H54 (cell line): ENCODE data around the gene MN1.
"Not testable (repeated sequence)": the region's sequence is repeated elsewhere in the genome, so short reads cannot be mapped to it uniquely, and the experiment has no call there.

Experiments
- DNase-seq: peaks from one replicate; pipeline ENCODE4 v3.0.0; 2011; ENCODE audit warnings: low spot score, mixed read lengths; ENCODE audit not compliant: insufficient read length
- FAIRE-seq: peaks from 3 replicates; lab custom pipeline; 2011; peaks lifted over from hg19 to GRCh38; lab: Jason Lieb, UNC
- POLR2A ChIP-seq: IDR thresholded peaks from 2 replicates; pipeline ENCODE4 v1.6.1; 2011; ENCODE audit warnings: low read depth, mild to moderate bottlenecking, low read length

The MN1 gene

DNA sequence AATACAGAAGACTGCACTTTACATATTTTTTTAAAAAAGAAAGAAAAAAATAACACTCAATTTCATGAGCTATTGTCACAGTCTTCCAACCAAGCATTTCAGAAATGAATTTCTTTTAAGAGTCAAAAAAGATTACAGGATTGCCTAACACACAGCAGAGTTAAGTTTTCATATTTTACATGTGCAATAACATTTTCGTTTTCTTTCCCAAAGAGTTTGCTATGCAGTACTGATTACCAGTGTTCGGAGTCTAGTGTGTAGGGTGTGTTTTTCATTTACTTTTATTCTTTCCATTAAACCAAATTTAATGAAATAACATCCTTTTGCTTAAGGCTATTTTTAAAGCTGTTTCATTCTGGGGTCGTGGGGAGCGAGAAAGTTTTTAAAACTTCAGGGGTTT is 53.2 kb downstream of the MN1 start:
- no peak for FAIRE-seq
- no peak for TF ChIP-seq POLR2A
- DNase-seq = no peak

DNA sequence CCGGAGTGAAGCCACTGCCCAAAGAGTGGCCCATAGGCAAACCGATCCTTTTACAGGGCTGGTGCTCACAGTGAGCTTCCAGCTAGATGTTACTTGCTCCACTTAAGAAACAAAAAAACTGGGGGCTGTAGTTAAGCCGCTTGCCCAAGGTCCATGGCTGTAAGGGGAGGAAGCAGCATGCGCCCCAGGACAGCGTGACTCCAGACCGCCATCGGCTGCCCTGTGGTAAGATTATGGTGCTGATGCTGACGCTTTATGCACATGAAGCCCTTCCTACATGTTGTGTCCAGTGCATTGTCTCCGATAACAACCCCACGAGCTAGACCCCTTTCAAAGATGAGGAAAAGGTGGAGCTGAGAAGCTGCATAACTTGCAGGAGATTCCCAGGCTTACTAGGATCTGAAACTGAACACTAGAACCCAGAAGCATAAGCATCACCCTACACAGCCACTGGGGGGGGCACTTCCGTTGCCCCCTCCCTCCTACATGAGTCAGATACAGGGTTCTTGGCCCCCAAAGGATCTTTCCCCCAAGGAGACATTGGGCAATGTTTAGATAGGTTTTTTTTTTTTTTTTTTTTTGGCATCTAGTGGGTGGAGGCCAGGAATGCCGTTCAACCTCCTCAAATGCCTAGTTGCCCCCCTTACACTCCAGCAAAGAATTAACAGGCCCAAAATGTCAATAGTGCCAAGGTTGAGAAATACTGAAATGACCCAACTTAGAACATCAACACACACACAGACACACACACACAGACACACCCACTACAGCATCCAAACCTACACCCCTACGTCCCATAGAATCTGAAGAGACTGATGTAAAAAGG is 53.9 kb downstream of the MN1 start:
- DNase-seq = no peak
- no peak for TF ChIP-seq POLR2A
- no peak for FAIRE-seq

DNA sequence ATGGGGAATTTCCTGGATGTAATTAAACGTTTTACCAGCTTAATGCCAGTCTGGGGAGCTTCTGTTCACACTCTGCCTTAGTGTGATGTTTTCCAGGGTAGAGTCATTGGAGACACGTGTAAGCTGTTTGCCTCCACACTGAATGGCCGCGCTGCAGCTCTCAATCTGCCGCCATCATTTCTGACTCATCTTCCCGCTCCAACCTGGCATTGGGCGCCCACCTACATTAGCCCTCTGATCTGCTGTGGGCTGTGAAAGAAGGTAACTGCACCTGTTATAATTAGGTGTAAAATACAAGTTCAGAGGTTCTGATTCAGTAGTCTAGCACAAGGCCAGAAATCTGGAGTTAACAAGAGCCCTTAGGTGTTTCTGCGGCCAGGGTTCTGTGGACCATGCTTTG is 54.6 kb downstream of the MN1 start:
- DNase-seq = no peak
- TF ChIP-seq POLR2A = no peak
- FAIRE-seq = no peak

DNA sequence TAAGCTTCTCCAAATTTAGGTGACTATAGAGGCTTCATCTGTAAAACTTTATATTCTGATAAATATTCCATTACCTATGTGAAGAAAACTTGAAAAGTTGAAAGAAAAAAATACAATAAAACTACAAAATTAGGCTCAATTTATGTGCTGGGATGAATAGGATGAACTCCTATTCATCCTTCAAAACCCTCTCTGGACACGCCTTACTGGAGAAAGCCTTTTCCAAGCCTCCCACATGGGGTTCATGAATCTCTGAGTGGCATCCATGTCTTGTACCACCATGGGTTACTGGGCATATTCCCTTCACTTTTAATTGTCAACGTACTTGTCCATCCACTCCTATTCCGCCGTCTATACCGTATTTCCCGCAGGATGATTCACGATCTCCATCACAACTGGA is 55.7 kb downstream of the MN1 start:
- FAIRE-seq = no peak
- no peak for DNase-seq
- no peak for TF ChIP-seq POLR2A

DNA sequence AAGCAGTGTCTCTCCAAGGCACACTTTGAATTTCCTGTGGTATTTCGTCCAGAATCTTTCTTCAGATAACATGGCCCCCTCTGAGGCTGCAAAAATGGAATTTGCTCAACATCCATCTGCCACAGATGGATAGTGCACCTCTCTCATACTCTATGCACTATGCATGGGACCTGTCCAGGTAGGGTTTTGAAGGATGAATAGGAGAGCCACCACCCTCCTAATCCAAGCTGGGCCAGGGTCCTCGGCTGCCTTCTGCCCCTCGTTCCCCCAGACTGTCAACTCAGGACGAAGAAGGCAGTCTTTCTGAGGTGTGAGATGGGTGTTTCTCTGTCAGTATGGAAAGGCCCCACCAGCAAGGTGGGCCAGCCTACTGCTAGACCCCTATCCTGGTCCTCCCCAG is 56.4 kb downstream of the MN1 start:
- TF ChIP-seq POLR2A = no peak
- no peak for FAIRE-seq
- no peak for DNase-seq

DNA sequence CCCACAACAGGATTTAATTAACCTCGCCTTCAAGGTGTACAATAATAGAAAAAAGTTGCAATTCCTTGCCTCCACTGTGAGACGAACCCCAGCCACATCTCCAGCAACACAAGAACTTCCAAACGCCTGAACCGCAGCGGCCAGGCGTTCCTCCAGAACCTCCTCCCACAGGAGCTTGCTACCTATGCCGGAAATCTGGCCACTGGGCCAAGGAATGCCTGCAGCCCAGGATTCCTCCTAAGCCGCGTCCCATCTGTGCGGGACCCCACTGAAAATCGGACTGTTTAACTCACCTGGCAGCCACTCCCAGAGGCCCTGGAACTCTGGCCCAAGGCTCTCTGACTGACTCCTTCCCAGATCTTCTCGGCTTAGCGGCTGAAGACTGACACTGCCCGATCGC is 57.5 kb downstream of the MN1 start:
- not testable (repeated sequence) for DNase-seq, FAIRE-seq

DNA sequence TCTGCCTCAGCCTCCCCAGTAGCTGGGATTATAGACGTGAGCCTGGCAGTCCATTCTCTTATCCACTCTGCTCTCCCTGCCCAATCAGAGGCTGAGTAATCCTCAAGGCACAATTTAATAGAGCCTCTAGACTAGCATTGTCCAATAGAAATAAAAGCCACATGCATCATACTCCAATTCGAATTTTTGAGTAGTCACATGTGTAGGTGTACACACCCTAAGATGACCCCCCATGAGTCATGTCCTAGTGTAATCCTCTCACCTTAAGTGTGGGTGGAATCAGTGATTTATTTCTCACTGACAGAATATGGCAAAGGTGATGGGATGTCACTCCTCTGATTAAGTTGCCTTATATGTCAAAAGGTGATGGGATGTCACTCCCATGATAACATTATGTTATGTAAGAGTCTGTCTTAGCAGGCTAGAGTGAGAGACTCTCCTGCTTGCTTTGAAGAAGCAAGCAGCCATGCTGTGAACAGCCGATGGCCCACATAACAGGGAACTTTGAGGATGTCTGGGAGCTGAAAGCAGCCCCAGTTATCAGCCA is 61.3 kb downstream of the MN1 start:
- DNase-seq = no peak
- no peak for FAIRE-seq
- no peak for TF ChIP-seq POLR2A

DNA sequence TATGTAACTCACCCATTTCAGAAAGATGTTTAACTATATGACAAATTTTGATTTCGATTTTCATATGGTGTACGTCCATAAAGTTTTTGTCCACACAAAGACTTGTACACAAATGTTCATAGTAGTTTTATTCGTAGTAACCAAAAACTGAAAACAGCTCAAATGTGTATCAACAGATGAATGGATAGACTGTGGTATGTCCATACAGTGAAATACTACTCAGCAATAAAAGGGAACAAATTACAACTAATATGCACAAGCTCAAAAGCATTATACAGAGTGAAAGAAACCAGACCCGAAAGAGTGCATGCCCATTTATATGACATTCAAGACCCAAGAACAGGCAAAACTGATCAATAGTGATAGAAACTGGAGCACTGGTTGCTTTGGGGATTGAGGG is 64.0 kb downstream of the MN1 start:
- FAIRE-seq = no peak
- DNase-seq = no peak
- no peak for TF ChIP-seq POLR2A

GRCh38 chr22:27734066-27734465 is 67.5 kb downstream of the MN1 start:
- no peak for TF ChIP-seq POLR2A
- DNase-seq = no peak
- no peak for FAIRE-seq

DNA sequence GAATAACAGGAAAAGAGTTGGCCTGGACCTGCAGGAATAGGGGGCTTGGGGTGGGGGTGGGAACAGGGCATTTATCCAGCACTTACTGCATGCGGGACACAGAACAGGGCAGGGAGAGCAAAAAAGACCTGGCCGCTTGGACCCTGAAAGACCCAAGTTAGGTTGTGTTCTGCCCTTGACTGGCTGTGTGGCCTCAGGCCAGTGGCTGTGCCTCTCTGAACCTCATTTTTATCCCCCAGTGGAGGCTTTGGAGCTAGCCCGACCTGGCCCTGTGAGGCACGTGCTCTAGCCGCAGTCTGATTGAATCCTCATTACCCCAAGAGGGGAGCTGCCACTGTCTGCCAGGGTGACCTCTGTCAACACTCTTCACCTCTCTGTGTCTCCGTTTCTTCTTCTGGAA is 68.7 kb downstream of the MN1 start:
- no peak for TF ChIP-seq POLR2A
- no peak for FAIRE-seq
- DNase-seq = no peak

- FAIRE-seq (no peak), DNase-seq (no peak)
- TF ChIP-seq POLR2A = no peak
Measured at GRCh38 chr22:27732391-27732790, 69.2 kb downstream of the MN1 start.

- no peak for FAIRE-seq
- TF ChIP-seq POLR2A = no peak
- no peak for DNase-seq
Measured at GRCh38 chr22:27731621-27732020, 69.9 kb downstream of the MN1 start.

GRCh38 chr22:27730641-27731433 is 70.7 kb downstream of the MN1 start:
- TF ChIP-seq POLR2A = no peak
- FAIRE-seq = no peak

DNA sequence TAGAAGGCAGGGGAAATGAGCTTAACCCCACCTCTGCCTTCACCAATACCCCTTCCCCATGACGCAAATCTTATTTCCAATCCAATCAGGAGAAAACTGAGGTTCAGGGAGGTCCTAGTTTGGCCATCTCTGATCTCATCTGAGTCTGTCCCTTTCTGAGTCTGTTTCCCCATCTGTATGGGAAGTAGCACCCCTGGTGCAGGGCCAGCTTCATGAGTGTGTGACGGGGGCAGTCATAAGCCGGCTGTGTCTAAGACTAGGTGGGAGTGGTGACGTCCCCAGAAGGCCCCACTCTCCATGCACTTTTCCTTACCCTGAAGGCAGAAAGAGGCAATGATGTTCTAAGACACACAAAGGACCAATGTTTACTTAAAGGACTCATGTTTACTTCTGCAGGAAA is 72.3 kb downstream of the MN1 start:
- no peak for FAIRE-seq
- DNase-seq = no peak
- TF ChIP-seq POLR2A = no peak

More at GRCh38 chr22:27730641-27731433, 70.7 kb downstream of the MN1 start:
- no peak for DNase-seq

DNA sequence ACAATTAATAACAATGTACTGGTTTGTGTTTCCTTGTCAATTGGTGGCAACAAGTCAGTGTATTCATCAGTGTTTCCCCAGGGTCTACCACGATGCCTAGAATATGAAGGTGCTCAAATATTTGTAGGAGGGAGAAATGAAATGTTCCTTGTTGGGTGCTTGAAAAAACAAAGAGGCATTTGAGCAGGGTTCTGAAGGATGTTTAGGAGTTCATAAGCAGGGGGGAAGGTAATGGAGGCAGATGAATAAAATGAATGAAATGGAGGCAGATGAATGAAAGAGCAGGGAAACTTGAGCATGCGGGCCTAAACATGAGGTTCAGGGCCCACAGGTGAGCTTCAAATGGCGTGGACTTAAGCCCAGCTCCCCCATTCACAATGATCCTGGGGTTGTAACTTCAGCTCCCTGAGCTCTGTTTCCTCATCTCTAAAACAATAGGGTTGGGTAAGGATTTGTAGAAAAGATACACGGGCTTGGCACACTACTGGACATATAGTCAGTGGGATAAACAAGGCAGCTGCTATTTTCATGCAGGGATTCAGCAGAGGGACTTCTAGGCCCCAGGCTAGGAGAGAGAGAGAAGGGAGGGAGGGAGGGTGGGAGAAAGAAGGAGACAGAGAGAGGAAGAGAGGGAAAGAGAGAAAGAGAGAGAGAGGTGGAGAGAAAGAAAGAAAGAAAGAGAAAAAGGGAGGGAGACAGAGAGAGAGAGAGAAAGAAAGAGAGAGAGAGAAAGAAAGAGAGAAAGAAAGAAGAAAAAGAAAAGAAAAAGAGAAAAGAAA is 73.7 kb downstream of the MN1 start:
- TF ChIP-seq POLR2A = no peak
- no peak for FAIRE-seq
- DNase-seq = no peak
